OCI-LY1 (cell line): Measurements from ENCODE around the gene CCDC196.

Experiments used
- H2AFZ ChIP-seq: fragments of 200-600 bp; sonication (generic), shearing (Covaris generic); 2 replicates; pipeline ENCODE4 v1.6.0; 2014; ENCODE audit warnings: antibody characterized with exemption, mild to moderate bottlenecking, low read length
- H3F3A ChIP-seq: fragments of 200-600 bp; sonication (generic), shearing (Covaris generic); 2 replicates; pipeline ENCODE4 v1.6.0; 2014; ENCODE audit warnings: mild to moderate bottlenecking, antibody characterized with exemption, low read length, moderate library complexity; ENCODE audit not compliant: insufficient read depth
- H3K27ac ChIP-seq: fragments of 200-600 bp; sonication (generic); 2 replicates; pipeline ENCODE4 v1.5.1; 2014; ENCODE audit warnings: low read length, mixed run types, mild to moderate bottlenecking, low read depth; ENCODE audit not compliant: poor library complexity, severe bottlenecking
- H3K27me3 ChIP-seq: fragments of 200-600 bp; sonication (generic); 2 replicates; pipeline ENCODE4 v1.6.0; 2014; ENCODE audit warnings: antibody characterized with exemption, mild to moderate bottlenecking, low read length, moderate library complexity; ENCODE audit not compliant: insufficient read depth
- H3K36me3 ChIP-seq: fragments of 200-600 bp; sonication (generic); 2 replicates; pipeline ENCODE4 v1.6.1; 2014; ENCODE audit warnings: mild to moderate bottlenecking, antibody characterized with exemption, low read length, moderate library complexity, mixed read lengths; ENCODE audit not compliant: insufficient read depth
- H3K4me1 ChIP-seq: fragments of 200-600 bp; sonication (generic); 2 replicates; pipeline ENCODE4 v1.5.1; 2014; ENCODE audit warnings: mild to moderate bottlenecking, low read length, moderate library complexity; ENCODE audit not compliant: insufficient read depth, severe bottlenecking
- H3K4me2 ChIP-seq: fragments of 200-600 bp; sonication (generic), shearing (Covaris generic); 2 replicates; pipeline ENCODE4 v1.6.1; 2014; ENCODE audit warnings: low read length
- H3K4me3 ChIP-seq: fragments of 200-600 bp; sonication (generic); 2 replicates; pipeline ENCODE4 v1.5.1; 2014; ENCODE audit warnings: low read length, low read depth, mild to moderate bottlenecking, mixed read lengths; ENCODE audit not compliant: poor library complexity, severe bottlenecking
- H3K79me2 ChIP-seq: fragments of 200-600 bp; shearing (Covaris generic); 2 replicates; pipeline ENCODE4 v1.6.1; 2016; ENCODE audit warnings: mixed run types, low read length, mixed read lengths; ENCODE audit not compliant: insufficient read depth
- H3K9ac ChIP-seq: fragments of 200-600 bp; sonication (generic), shearing (Covaris generic); 2 replicates; pipeline ENCODE4 v1.6.1; 2014; ENCODE audit warnings: mild to moderate bottlenecking, low read length, mixed read lengths
- H3K9me2 ChIP-seq: fragments of 200-600 bp; sonication (generic), shearing (Covaris generic); 2 replicates; pipeline ENCODE4 v1.6.1; 2014; ENCODE audit warnings: low read depth, mild to moderate bottlenecking, low read length, mixed read lengths
- H3K9me3 ChIP-seq: fragments of 200-600 bp; shearing (Covaris generic); 2 replicates; pipeline ENCODE4 v1.6.1; 2014; ENCODE audit warnings: low read length, mixed read lengths
- H4K20me1 ChIP-seq: fragments of 200-600 bp; sonication (generic), shearing (Covaris generic); 2 replicates; pipeline ENCODE4 v1.6.0; 2016; ENCODE audit warnings: mild to moderate bottlenecking, low read length; ENCODE audit not compliant: insufficient read depth
- EZH2 ChIP-seq: fragments of 200-600 bp; sonication (generic), shearing (Covaris generic); IDR thresholded peaks from 2 replicates; pipeline ENCODE4 v1.8.0; 2017; ENCODE audit warnings: borderline replicate concordance, mixed run types, mild to moderate bottlenecking, antibody characterized with exemption, low read length, moderate library complexity, mixed read lengths
- TF ChIP-seq, protein P1 (sequence below): fragments of 200-600 bp; sonication (generic), shearing (Covaris generic); IDR thresholded peaks from 2 replicates; pipeline ENCODE4 v1.5.1; 2017; ENCODE audit warnings: mild to moderate bottlenecking, antibody characterized with exemption, low read length, moderate library complexity, mixed read lengths

The CCDC196 gene

DNA sequence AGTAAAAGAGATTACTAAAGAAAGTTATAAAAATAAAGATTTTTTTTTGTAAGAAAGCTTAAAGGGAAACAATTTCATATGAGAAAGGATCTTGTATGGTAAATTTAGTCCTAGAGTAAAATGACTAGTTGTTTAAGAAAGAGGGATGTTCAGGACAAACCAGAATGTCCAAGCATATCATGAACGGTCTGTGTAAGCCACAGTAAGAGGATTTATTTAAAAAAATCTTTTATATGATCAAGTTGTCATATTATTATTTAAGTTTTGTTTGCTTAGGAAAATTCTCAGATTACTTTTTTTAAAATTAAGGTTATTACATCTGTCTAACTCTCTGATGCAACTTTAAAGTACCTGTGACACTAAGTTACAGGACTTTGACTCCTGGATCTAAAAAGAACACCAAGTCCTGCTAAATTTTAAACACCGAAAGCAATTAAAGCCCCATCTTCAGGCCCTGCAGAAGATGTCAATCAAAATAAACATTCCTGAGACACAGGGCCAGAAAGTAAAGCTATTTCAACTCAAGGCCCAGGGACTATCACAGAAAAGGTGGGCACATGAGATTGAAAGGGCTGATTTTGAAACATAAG lies 17.3 kb upstream of the CCDC196 start:
- Histone ChIP-seq H3K9ac (no peak overlapping the region), H4K20me1 (no peaks in the 10 kb centered on the region), H3K4me2 (no peak overlapping the region), H3K4me3 (no peak overlapping the region), H3K4me1 (no peaks in the 10 kb centered on the region), H3F3A (no peaks in the 10 kb centered on the region), H3K27ac (no peak overlapping the region), H3K27me3 (no peaks in the 10 kb centered on the region), H2AFZ (no peak overlapping the region), H3K9me2 (no peaks in the 10 kb centered on the region), H3K36me3 (no peaks in the 10 kb centered on the region), H3K79me2 (no peaks in the 10 kb centered on the region), H3K9me3 (no peaks in the 10 kb centered on the region)
- TF ChIP-seq, protein P1, sequence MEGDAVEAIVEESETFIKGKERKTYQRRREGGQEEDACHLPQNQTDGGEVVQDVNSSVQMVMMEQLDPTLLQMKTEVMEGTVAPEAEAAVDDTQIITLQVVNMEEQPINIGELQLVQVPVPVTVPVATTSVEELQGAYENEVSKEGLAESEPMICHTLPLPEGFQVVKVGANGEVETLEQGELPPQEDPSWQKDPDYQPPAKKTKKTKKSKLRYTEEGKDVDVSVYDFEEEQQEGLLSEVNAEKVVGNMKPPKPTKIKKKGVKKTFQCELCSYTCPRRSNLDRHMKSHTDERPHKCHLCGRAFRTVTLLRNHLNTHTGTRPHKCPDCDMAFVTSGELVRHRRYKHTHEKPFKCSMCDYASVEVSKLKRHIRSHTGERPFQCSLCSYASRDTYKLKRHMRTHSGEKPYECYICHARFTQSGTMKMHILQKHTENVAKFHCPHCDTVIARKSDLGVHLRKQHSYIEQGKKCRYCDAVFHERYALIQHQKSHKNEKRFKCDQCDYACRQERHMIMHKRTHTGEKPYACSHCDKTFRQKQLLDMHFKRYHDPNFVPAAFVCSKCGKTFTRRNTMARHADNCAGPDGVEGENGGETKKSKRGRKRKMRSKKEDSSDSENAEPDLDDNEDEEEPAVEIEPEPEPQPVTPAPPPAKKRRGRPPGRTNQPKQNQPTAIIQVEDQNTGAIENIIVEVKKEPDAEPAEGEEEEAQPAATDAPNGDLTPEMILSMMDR, result no peak
- no peak for TF ChIP-seq EZH2

DNA sequence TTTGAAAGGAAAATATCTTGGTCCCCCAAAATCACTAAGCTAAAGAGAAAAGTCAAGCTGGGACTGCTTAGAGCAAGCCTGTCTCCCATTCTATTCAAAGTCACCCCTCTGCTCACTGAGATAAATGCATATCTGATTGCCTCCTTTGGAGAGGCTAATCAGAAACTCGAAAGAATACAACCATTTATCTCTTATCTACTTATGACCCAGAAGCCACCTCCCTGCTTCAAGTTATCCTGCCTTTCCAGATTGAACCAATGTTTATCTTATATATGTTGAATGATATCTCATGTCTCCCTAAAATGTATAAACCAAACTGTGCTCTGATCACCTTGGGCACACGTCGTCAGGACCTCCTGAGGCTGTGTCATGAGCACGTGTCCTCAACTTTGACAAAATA lies 14.6 kb upstream of the CCDC196 start:
- Histone ChIP-seq H3K4me3 (no peak overlapping the region), H2AFZ (no peak overlapping the region), H3K27ac (no peak overlapping the region), H3K9me3 (no peaks in the 10 kb centered on the region), H3K79me2 (no peaks in the 10 kb centered on the region), H3K4me2 (no peak overlapping the region), H3F3A (no peaks in the 10 kb centered on the region), H4K20me1 (no peaks in the 10 kb centered on the region), H3K36me3 (no peaks in the 10 kb centered on the region), H3K9ac (no peak overlapping the region), H3K27me3 (no peaks in the 10 kb centered on the region), H3K4me1 (no peaks in the 10 kb centered on the region), H3K9me2 (no peaks in the 10 kb centered on the region)
- TF ChIP-seq EZH2, result no peak
- TF ChIP-seq, protein P1, result no peak

DNA sequence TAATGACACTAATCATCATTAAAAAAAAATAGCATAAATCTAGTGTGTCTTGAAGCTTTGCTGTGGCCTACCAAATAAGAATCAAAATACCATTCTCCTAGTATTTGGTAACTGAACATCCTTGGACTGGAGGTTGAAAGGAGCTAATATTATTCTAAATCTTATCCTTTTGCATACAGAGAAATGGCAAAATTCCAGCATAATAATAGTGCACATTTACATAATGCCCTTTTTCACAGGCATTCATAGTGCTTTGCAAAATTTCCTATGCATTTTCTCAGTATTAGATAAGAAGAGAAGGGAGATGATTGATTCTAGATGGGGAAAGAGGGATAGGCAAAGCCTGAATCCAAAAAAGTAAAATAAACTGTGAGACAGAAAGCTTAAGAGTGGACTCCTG lies 13.9 kb upstream of the CCDC196 start:
- Histone ChIP-seq H3K9me3 (no peaks in the 10 kb centered on the region), H3K4me2 (no peak overlapping the region), H3F3A (no peaks in the 10 kb centered on the region), H3K4me3 (no peak overlapping the region), H3K79me2 (no peaks in the 10 kb centered on the region), H3K27me3 (no peaks in the 10 kb centered on the region), H3K4me1 (no peaks in the 10 kb centered on the region), H3K36me3 (no peaks in the 10 kb centered on the region), H3K9ac (no peak overlapping the region), H2AFZ (no peak overlapping the region), H4K20me1 (no peaks in the 10 kb centered on the region), H3K27ac (no peak overlapping the region), H3K9me2 (no peaks in the 10 kb centered on the region)
- TF ChIP-seq EZH2, result no peak
- TF ChIP-seq, protein P1, result no peak
